WTC11 (cell line): ENCODE data around the gene IFI6. TPM values are rescaled to one million over a fixed set of nuclear protein-coding genes. Genes with fewer than 3 reads are reported as not detected.

ENCODE experiments used
- ATAC-seq: fragments of 200-7000 bp; cut with Tn5 transposase; 2 replicates; pipeline ENCODE4 v1.10.0; 2021; ENCODE audit warnings: mild to moderate bottlenecking, moderate library complexity
- CTCF ChIA-PET: fragments of 300-600 bp; sonication (Branson Sonifier 250); formaldehyde crosslinking; loops from one replicate; lab custom pipeline; 2021; ENCODE audit warnings: antibody characterized with exemption; lab: Charles Lee
- POLR2A ChIA-PET: fragments of 350-600 bp; sonication (Branson Sonifier 250); formaldehyde crosslinking; loops from one replicate; lab custom pipeline; 2021; ENCODE audit warnings: antibody characterized with exemption; lab: Charles Lee
- DNase-seq: peaks from one replicate; pipeline ENCODE4 v3.0.0; 2021; ENCODE audit warnings: low spot score
- H3K27ac Mint-ChIP-seq: 2 replicates; pipeline ENCODE4 v1.8.0; 2021; ENCODE audit warnings: mixed read lengths
- H3K27me3 Mint-ChIP-seq: 2 replicates; pipeline ENCODE4 v1.8.0; 2021; ENCODE audit warnings: low read depth, mild to moderate bottlenecking, moderate library complexity, mixed read lengths
- H3K36me3 Mint-ChIP-seq: 2 replicates; pipeline ENCODE4 v1.8.0; 2021; ENCODE audit warnings: mixed read lengths
- H3K4me1 Mint-ChIP-seq: 2 replicates; pipeline ENCODE4 v1.8.0; 2022; ENCODE audit warnings: mixed read lengths
- H3K4me3 Mint-ChIP-seq: 2 replicates; pipeline ENCODE4 v1.8.0; 2021; ENCODE audit warnings: mild to moderate bottlenecking, moderate library complexity, mixed read lengths
- H3K9me3 Mint-ChIP-seq: 2 replicates; pipeline ENCODE4 v1.8.0; 2021; ENCODE audit warnings: mixed read lengths
- ATF1 ChIP-seq: sonication (generic); formaldehyde crosslinking; IDR thresholded peaks from 2 replicates; pipeline ENCODE4 v1.8.1; 2023; ENCODE audit warnings: mild to moderate bottlenecking, moderate library complexity, missing genetic modification reagents
- CBFB ChIP-seq: sonication (generic); formaldehyde crosslinking; IDR thresholded peaks from 2 replicates; pipeline ENCODE4 v1.8.1; 2022; ENCODE audit warnings: mild to moderate bottlenecking, low read depth, missing genetic modification reagents
- MXD4 ChIP-seq: fragments of 250-450 bp; sonication (Bioruptor Pico); IDR thresholded peaks from 2 replicates; pipeline ENCODE4 v1.8.0; 2021; ENCODE audit warnings: mild to moderate bottlenecking, moderate library complexity, borderline replicate concordance
- NFATC4 ChIP-seq: fragments of 250-450 bp; sonication (Bioruptor Pico); IDR thresholded peaks from 2 replicates; pipeline ENCODE4 v1.9.0; 2021; ENCODE audit warnings: mild to moderate bottlenecking
- TEAD1 ChIP-seq: sonication (generic); formaldehyde crosslinking; IDR thresholded peaks from 2 replicates; pipeline ENCODE4 v1.8.0; 2022; ENCODE audit warnings: mild to moderate bottlenecking, missing genetic modification reagents
- ZNF121 ChIP-seq: sonication (generic); formaldehyde crosslinking; IDR thresholded peaks from 2 replicates; pipeline ENCODE4 v1.8.0; 2023; ENCODE audit warnings: missing genetic modification reagents
- ZNF232 ChIP-seq: sonication (generic); formaldehyde crosslinking; IDR thresholded peaks from 2 replicates; pipeline ENCODE4 v1.8.0; 2022; ENCODE audit warnings: mild to moderate bottlenecking, missing genetic modification reagents
- ZNF317 ChIP-seq: sonication (generic); formaldehyde crosslinking; IDR thresholded peaks from 2 replicates; pipeline ENCODE4 v1.8.1; 2023; ENCODE audit warnings: low read depth, mild to moderate bottlenecking, moderate library complexity, missing genetic modification reagents, borderline replicate concordance
- ZNF416 ChIP-seq: fragments of 250-450 bp; sonication (Bioruptor Pico); IDR thresholded peaks from 2 replicates; pipeline ENCODE4 v1.9.0; 2021; ENCODE audit warnings: mild to moderate bottlenecking, inconsistent platforms
- ZNF671 ChIP-seq: fragments of 250-450 bp; sonication (Bioruptor Pico); IDR thresholded peaks from 2 replicates; pipeline ENCODE4 v1.8.0; 2021; ENCODE audit warnings: mild to moderate bottlenecking
- total RNA-seq: library from RNA; stranded (reverse); gene quantifications from 3 replicates; pipeline ENCODE4 v1.2.3, GENCODE V29; 2021
- TF ChIP-seq, protein P1 (sequence below): sonication (generic); formaldehyde crosslinking; IDR thresholded peaks from 2 replicates; pipeline ENCODE4 v1.8.1; 2022; ENCODE audit warnings: missing genetic modification reagents, borderline replicate concordance
- TF ChIP-seq, protein P2 (sequence below): sonication (generic); formaldehyde crosslinking; IDR thresholded peaks from 2 replicates; pipeline ENCODE4 v1.8.0; 2022; ENCODE audit warnings: mild to moderate bottlenecking, missing genetic modification reagents
- TF ChIP-seq, protein P3 (sequence below): sonication (generic); formaldehyde crosslinking; IDR thresholded peaks from 2 replicates; pipeline ENCODE4 v1.8.1; 2023; ENCODE audit warnings: mild to moderate bottlenecking, missing genetic modification reagents, moderate library complexity
- TF ChIP-seq, protein P4 (sequence below): sonication (generic); formaldehyde crosslinking; IDR thresholded peaks from 2 replicates; pipeline ENCODE4 v1.8.0; 2022; ENCODE audit warnings: mild to moderate bottlenecking, missing genetic modification reagents
- TF ChIP-seq, protein P5 (sequence below): fragments of 250-450 bp; sonication (Bioruptor Pico); conservative IDR thresholded peaks from 2 replicates; pipeline ENCODE4 v1.9.0; 2021; ENCODE audit warnings: mild to moderate bottlenecking
- TF ChIP-seq, protein P6 (sequence below): sonication (generic); formaldehyde crosslinking; IDR thresholded peaks from 2 replicates; pipeline ENCODE4 v1.8.0; 2022; ENCODE audit warnings: mild to moderate bottlenecking, missing genetic modification reagents
- TF ChIP-seq, protein P7 (sequence below): fragments of 250-450 bp; sonication (Bioruptor Pico); IDR thresholded peaks from 2 replicates; pipeline ENCODE4 v1.8.0; 2021; ENCODE audit warnings: mild to moderate bottlenecking
- TF ChIP-seq, protein P8 (sequence below): sonication (generic); formaldehyde crosslinking; IDR thresholded peaks from 2 replicates; pipeline ENCODE4 v1.8.0; 2023; ENCODE audit warnings: mild to moderate bottlenecking, missing genetic modification reagents

The IFI6 gene
- total RNA-seq, 1 experiment from 2014 or later = 4.5 TPM

DNA sequence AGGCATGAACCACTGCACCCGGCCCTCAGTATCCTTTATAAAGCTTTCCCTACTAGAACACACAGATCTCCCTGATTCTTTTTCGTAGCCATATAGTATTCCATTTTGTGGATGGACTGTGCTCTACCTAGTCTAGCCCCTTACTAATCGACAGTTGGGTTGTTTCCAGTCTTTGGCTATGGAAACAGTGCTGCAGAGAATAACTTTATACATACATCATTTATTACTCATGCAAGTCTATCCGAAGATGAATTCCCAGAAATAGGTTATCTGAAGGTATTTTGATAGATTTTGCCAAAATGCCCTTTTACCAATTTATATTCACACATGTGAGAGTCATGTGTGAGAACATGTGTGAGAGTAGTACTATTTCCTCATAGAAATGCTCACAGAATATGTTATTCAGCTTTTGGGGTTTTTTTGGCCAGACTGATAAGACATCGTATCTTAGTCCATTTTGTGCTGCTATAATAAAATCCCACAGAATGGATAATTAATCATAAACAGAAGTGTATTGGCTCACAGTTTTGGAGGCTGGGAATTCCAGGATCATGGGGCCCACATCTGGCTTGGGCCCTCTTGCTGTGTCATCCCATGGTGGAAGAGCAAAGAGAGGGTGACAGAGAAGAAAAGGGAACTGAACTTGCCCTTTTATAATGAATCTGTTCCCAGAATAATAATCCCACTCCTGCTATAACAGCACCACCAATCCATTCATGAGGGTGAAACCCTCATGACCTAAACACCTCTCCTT is 19.7 kb downstream of the IFI6 start:
- Mint-ChIP-seq H3K4me1 (peaks cover 35% of the 10 kb centered on the region), H3K27me3 (no peaks in the 10 kb centered on the region), H3K27ac (no peak overlapping the region)
- POLR2A ChIA-PET = no interaction called here
- no peak for DNase-seq
- TF ChIP-seq, protein P1, sequence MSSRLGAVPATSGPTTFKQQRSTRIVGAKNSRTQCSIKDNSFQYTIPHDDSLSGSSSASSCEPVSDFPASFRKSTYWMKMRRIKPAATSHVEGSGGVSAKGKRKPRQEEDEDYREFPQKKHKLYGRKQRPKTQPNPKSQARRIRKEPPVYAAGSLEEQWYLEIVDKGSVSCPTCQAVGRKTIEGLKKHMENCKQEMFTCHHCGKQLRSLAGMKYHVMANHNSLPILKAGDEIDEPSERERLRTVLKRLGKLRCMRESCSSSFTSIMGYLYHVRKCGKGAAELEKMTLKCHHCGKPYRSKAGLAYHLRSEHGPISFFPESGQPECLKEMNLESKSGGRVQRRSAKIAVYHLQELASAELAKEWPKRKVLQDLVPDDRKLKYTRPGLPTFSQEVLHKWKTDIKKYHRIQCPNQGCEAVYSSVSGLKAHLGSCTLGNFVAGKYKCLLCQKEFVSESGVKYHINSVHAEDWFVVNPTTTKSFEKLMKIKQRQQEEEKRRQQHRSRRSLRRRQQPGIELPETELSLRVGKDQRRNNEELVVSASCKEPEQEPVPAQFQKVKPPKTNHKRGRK = no peak
- TF ChIP-seq, protein P2, sequence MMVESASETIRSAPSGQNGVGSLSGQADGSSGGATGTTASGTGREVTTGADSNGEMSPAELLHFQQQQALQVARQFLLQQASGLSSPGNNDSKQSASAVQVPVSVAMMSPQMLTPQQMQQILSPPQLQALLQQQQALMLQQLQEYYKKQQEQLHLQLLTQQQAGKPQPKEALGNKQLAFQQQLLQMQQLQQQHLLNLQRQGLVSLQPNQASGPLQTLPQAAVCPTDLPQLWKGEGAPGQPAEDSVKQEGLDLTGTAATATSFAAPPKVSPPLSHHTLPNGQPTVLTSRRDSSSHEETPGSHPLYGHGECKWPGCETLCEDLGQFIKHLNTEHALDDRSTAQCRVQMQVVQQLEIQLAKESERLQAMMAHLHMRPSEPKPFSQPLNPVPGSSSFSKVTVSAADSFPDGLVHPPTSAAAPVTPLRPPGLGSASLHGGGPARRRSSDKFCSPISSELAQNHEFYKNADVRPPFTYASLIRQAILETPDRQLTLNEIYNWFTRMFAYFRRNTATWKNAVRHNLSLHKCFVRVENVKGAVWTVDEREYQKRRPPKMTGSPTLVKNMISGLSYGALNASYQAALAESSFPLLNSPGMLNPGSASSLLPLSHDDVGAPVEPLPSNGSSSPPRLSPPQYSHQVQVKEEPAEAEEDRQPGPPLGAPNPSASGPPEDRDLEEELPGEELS = no peak
- TF ChIP-seq, protein P3, sequence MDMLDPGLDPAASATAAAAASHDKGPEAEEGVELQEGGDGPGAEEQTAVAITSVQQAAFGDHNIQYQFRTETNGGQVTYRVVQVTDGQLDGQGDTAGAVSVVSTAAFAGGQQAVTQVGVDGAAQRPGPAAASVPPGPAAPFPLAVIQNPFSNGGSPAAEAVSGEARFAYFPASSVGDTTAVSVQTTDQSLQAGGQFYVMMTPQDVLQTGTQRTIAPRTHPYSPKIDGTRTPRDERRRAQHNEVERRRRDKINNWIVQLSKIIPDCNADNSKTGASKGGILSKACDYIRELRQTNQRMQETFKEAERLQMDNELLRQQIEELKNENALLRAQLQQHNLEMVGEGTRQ = no peak
- TF ChIP-seq, all 79 proteins: peak for 0
- no peak overlapping the region for H3K4me3 Mint-ChIP-seq
- CTCF ChIA-PET = interaction anchor here (1.3 kb wide), 1 partner anchor 36 kb away, joined by 8 read pairs; no protein-coding TSS in a partner anchor
- H3K36me3 Mint-ChIP-seq = no peaks in the 10 kb centered on the region
- no peak for ATAC-seq
- H3K9me3 Mint-ChIP-seq = no peaks in the 10 kb centered on the region

DNA sequence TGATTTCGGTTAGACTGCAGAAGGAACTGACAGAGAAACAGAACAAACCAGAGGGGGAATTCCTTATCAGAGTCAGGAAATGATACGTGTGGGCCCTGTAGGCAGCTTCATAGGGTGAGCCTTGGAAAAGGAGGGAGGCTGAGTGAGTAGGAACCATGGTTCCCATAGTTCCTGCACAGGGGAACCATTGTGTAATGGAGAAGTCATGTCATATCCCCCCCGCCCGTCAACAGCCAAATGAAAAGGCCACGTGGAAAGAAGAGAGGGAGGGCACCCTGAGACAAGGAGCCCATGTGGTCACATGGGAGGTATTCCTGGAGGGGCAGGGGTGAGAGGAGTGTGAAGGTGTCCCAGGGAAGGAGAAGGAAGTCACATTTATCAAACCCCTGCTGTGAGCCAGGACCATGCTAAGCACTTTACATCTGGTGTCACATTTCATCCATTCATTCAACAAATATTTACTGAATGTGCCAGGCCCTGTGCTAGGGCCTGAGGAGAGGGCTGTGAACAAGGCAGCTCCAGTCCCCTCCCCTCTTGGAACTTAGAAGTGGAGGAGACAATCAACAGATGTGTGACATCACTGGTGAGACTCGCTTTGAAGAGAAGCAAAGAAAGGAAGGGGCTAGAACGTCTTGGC is 21.3 kb downstream of the IFI6 start:
- peak; percentile 79 for ATAC-seq
- ChIA-PET CTCF (interaction anchor here (0.6 to 3.4 kb wide), 9 partner anchors 9 to 94 kb away, joined by 3 to 16 read pairs (median 5); no protein-coding TSS in a partner anchor), POLR2A (no interaction called here)
- H3K27ac Mint-ChIP-seq = peak overlapping the region; percentile 43
- H3K4me1 Mint-ChIP-seq = peaks cover 26% of the 10 kb centered on the region
- H3K27me3 Mint-ChIP-seq = no peaks in the 10 kb centered on the region
- H3K36me3 Mint-ChIP-seq = no peaks in the 10 kb centered on the region
- no peak overlapping the region; the same call in 1 of the 2 replicates for H3K4me3 Mint-ChIP-seq
- no peak for DNase-seq
- TF ChIP-seq, protein P4, sequence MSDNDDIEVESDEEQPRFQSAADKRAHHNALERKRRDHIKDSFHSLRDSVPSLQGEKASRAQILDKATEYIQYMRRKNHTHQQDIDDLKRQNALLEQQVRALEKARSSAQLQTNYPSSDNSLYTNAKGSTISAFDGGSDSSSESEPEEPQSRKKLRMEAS (CRISPR knock-in tag) = peak; percentile 46; the same call in 1 of the 2 replicates
- TF ChIP-seq, protein P5, sequence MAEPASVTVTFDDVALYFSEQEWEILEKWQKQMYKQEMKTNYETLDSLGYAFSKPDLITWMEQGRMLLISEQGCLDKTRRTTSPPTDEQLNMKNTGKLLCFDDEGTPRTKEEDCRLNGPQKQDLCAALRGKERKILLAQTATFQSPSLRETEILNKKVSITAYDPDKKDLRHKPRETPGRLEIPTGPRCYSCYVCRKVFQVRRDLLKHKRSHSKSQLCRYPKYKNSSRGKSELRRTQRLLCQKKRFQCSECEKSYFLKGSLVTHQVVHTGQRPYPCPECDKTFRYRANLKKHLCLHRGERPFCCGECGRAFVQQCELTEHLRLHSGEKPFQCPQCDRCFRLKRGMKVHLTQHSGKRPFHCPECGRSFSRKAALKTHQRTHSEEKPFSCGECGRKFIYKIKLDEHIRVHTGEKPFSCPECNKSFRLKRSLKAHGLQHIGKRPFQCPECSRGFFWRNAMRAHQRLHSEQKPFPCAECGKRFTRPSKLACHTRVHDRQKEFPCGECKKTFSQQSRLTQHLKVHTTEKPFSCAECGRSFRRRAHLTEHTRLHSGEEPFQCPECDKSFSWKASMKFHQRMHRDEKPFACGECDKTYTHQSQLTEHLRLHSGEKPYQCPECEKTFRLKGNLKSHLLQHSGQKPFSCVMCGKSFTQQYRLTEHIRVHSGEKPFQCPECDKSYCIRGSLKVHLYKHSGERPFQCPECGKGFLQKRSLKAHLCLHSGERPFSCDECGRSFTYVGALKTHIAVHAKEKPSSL (CRISPR knock-in tag) = no peak
- TF ChIP-seq ZNF232 (CRISPR knock-in tag) (no peak), ZNF671 (CRISPR knock-in tag) (no peak), ATF1 (CRISPR knock-in tag) (no peak), ZNF121 (CRISPR knock-in tag) (no peak), ZNF317 (CRISPR knock-in tag) (no peak), ZNF416 (CRISPR knock-in tag) (no peak), NFATC4 (CRISPR knock-in tag) (no peak), TEAD1 (CRISPR knock-in tag) (no peak), MXD4 (CRISPR knock-in tag) (no peak), CBFB (no peak)
- TF ChIP-seq, protein P6, sequence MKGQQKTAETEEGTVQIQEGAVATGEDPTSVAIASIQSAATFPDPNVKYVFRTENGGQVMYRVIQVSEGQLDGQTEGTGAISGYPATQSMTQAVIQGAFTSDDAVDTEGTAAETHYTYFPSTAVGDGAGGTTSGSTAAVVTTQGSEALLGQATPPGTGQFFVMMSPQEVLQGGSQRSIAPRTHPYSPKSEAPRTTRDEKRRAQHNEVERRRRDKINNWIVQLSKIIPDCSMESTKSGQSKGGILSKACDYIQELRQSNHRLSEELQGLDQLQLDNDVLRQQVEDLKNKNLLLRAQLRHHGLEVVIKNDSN (CRISPR knock-in tag) = peak; percentile 63; the same call in 1 of the 2 replicates
- TF ChIP-seq, protein P7, sequence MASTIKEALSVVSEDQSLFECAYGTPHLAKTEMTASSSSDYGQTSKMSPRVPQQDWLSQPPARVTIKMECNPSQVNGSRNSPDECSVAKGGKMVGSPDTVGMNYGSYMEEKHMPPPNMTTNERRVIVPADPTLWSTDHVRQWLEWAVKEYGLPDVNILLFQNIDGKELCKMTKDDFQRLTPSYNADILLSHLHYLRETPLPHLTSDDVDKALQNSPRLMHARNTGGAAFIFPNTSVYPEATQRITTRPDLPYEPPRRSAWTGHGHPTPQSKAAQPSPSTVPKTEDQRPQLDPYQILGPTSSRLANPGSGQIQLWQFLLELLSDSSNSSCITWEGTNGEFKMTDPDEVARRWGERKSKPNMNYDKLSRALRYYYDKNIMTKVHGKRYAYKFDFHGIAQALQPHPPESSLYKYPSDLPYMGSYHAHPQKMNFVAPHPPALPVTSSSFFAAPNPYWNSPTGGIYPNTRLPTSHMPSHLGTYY (CRISPR knock-in tag) = no peak
- TF ChIP-seq, protein P8, sequence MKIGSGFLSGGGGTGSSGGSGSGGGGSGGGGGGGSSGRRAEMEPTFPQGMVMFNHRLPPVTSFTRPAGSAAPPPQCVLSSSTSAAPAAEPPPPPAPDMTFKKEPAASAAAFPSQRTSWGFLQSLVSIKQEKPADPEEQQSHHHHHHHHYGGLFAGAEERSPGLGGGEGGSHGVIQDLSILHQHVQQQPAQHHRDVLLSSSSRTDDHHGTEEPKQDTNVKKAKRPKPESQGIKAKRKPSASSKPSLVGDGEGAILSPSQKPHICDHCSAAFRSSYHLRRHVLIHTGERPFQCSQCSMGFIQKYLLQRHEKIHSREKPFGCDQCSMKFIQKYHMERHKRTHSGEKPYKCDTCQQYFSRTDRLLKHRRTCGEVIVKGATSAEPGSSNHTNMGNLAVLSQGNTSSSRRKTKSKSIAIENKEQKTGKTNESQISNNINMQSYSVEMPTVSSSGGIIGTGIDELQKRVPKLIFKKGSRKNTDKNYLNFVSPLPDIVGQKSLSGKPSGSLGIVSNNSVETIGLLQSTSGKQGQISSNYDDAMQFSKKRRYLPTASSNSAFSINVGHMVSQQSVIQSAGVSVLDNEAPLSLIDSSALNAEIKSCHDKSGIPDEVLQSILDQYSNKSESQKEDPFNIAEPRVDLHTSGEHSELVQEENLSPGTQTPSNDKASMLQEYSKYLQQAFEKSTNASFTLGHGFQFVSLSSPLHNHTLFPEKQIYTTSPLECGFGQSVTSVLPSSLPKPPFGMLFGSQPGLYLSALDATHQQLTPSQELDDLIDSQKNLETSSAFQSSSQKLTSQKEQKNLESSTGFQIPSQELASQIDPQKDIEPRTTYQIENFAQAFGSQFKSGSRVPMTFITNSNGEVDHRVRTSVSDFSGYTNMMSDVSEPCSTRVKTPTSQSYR (CRISPR knock-in tag) = no peak
- TF ChIP-seq, protein P3 = peak; percentile 40; the same call in 1 of the 2 replicates
- TF ChIP-seq, all 79 proteins: peak for 3
- H3K9me3 Mint-ChIP-seq = no peaks in the 10 kb centered on the region
